GM19395 (cell line): ENCODE measurements around the gene SLC25A41.

Source experiments
- ATAC-seq: cut with Tn5 transposase; IDR thresholded peaks from one replicate; pipeline ENCODE4 v1.9.1; 2021; ENCODE audit warnings: mild to moderate bottlenecking, moderate library complexity; ENCODE audit not compliant: unreplicated experiment

Gene SLC25A41

DNA sequence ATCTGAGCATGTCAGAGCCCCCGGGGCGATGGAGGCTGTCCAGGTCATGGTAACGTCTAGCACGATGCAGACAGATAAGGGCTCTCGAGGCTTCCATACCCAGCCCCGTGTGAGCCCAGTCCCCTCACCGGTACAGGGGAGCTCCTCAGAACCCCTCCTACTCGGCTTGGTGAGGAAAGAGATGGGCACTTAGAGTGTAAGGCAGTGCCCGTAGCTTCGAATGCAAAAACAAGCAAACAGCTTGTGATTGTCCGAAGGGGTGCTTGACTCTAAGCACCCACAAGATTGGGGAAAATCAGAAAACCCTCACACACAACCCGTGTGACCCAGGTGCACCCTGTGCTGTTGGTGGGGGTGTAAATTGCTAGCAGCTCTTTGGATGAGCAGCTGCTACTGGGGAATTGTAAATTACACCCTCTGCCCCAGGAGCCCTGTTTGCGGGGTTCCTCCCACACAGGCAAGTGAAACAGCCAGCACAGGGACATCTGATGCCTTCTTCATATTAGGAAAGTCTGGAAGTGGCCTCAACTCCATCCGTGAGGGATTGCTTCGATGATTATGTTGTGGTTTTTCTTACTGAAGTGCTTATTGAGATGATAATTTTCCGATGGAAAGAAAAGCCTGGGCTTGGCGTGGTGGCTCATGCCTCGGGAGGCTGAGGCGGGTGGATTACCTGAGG is 56.9 kb downstream of the SLC25A41 start:
- ATAC-seq, result no peak
